Activated T-helper 1 cell treated with Interleukin-2 at 50 U/mL for 16 hours (primary cell): Measurements from ENCODE around the gene ZNF74.
"Not testable (repeated sequence)": the region's sequence is repeated elsewhere in the genome, so short reads cannot be mapped to it uniquely, and the experiment has no call there.

Source experiments
- DNase-seq: peaks from one replicate; pipeline ENCODE4 v3.0.0-alpha.2; 2020; ENCODE audit warnings: low read depth

Gene ZNF74

DNA sequence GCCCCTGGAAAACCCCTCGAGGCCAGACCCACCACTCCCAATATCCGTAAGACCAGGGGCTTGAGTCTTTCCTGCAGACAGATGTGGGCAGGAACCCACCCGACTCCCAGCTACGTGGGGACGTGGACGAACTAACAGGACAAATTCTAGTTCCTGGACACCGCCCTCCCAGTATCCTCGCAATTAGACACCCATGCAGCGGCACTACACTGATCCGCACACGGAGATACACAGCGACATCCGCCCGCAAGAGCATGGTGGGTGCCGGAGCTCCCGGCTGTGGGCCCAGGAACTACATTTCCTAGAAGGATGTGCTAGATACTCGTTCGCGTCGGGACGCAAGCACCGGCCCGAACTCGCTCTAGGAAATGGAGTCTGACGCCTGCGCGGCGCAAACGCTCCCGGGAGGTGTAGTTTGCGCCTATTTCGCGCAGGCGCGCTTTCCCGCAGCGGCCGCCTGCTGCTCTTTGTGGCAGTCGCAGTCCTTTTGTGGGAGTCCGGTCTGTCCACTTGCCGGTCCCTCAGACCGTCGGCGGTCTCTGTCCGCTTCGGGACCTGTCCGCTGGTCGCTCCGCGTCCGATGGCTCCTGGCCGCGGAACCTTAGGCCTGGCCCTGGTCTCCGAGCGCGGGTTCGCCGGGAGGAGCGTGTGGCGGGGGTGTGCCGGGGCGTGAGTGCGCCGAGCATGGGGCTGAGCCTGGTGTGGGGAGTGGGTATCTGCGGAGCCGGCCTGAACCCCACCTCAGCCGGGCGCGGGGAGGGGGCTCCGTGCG lies at the start of gene ZNF74:
TSS of gene ZNF74 (plus strand) at position 447 of the 772 bp plus-strand sequence. CDS start 478 bp downstream, outside the sequence.
- DNase-seq, result peak; percentile 80

DNA sequence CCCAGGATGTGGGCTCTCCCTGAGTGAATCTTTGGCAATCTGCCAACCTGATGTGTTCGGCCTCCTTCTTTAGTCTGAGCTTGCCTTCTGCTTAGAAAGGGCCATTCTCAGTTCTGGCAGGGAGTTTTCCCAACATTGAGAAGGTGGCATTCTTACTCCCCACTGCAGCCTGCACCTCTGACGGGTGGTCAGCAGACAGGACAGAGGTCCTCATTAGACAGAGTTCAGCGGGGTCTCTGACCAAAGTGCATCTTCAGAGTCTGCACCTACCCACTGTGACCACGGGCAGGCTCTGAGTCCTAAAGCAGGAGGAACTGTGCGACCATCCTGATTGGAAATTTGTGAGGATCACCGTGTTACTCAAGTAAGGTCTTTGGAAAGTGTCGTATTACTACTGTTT lies 47.4 kb upstream of the ZNF74 start:
- DNase-seq, result not testable (repeated sequence)

DNA sequence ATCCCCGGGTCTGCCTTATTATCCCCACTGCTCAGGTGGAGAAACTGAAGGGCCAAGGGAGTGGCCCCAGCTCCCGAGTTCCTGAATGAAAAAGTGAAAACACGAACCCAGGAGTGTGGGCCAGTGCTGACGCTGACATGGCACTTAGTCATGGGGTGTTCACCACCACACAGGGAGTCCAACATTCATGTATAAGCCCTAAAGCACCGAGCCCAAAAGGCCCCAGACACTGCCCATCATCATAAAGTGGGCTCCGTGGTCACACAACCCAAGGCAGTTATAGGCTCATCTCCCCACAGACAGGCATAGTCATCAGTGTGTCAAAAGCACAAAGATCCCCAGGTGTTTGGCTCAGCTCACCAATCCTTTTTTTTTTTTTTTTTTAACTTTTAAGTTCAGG lies 41.4 kb upstream of the ZNF74 start:
- DNase-seq, result not testable (repeated sequence)

DNA sequence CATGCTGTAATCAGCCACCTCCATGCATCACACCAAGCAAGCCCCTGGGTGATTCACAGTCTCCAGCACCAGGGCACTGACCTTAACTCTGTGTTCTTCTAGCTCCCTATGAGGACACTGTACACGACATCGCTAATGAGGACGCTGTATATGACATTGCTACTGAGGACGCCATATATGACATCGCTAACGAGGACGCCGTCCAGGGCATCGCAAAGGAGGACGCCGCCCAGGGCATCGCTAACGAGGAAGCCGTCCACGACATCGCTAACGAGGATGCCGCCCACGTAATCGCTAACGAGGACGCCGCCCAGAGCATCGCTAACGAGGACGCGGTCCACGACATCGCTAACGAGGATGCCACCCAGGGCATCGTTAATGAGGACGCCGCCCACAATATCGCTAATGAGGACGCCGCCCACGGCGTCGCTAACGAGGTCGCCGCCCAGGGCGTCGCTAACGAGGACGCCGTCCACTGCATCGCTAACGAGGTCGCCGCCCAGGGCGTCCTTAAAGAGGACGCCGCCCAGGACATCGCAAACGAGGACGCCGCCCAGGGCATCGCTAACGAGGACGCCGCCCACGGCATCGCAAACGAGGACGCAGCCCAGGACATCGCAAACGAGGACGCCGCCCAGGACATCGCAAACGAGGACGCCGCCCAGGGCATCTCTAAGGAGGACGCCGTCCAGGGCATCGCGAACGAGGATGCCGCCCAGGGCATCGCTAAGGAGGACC lies 39.5 kb upstream of the ZNF74 start:
- no peak for DNase-seq

DNA sequence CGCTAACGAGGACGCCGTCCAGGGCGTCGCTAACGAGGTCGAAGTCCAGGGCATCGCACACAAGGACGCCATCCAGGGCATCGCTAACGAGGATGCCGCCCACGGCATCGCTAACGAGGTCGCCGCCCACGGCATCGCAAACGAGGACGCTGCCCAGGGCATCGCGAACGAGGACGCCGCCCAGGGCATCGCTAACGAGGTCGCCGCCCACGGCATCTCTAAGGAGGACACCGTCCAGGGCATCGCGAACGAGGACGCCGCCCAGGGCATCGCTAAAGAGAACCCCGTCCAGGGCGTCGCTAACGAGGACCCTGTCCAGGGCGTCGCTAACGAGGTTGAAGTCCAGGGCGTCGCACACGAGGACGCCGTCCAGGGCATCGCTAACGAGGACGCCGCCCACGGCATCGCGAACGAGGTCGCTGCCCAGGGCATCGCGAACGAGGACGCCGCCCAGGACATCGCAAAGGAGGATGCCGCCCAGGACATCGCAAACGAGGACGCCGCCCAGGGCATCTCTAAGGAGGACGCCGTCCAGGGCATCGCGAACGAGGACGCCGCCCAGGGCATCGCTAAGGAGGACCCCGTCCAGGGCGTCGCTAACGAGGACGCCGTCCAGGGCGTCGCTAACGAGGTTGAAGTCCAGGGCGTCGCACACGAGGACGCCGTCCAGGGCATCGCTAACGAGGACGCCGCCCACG lies 37.9 kb upstream of the ZNF74 start:
- DNase-seq, result not testable (repeated sequence)

DNA sequence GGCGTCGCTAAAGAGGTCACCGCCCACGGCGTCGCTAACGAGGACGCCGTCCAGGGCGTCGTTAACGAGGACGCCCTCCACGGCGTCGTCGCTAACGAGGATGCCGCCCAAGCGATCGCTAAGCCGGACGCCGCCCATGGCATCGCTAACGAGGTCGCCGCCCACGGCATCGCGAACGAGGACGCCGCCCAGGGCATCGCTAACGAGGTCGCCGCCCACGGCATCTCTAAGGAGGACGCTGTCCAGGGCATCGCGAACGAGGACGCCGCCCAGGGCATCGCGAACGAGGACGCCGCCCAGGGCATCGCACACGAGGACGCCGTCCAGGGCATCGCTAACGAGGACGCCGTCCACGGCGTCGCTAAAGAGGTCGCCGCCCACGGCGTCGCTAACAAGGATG lies 37.0 kb upstream of the ZNF74 start:
- not testable (repeated sequence) for DNase-seq

DNA sequence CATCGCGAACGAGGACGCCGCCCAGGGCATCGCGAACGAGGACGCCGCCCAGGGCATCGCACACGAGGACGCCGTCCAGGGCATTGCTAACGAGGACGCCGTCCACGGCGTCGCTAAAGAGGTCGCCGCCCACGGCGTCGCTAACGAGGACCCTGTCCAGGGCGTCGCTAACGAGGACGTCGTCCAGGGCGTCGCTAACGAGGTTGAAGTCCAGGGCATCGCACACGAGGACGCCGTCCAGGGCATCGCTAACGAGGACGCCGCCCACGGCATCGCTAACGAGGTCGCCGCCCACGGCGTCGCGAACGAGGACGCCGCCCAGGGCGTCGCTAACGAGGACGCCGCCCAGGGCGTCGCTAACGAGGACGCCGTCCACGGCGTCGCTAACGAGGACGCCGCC lies 36.0 kb upstream of the ZNF74 start:
- DNase-seq, result not testable (repeated sequence)

DNA sequence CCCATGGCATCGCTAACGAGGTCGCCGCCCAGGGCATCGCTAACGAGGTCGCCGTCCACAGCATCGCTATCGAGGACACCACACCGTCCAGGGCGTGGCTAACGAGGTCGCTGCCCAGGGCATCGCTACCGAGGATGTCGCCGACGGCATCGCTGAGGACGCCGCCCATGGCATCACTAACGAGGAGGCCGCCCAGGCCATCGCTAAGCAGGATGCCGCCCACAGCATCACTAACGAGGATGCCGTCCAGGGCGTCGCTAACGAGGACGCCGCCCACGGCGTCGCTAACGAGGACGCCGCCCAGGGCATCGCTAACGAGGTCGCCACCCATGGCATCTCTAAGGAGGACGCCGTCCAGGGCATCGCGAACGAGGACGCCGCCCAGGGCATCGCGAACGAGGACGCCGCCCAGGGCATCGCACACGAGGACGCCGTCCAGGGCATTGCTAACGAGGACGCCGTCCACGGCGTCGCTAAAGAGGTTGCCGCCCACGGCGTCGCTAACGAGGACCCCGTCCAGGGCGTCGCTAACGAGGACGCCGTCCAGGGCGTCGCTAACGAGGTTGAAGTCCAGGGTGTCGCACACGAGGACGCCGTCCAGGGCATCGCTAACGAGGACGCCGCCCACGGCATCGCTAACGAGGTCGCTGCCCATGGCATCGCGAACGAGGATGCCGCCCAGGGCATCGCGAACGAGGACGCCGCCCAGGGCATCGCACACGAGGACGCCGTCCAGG lies 35.3 kb upstream of the ZNF74 start:
- not testable (repeated sequence) for DNase-seq

DNA sequence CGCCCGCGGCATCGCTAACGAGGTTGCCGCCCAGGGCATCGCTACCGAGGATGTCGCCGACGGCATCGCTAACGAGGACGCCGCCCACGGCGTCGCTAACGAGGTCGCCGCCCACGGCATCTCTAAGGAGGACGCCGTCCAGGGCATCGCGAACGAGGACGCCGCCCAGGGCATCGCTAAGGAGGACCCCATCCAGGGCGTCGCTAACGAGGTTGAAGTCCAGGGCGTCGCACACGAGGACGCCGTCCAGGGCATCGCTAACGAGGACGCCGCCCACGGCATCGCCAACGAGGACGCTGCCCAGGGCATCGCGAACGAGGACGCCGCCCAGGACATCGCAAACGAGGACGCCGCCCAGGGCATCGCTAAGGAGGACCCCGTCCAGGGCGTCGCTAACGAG lies 33.7 kb upstream of the ZNF74 start:
- not testable (repeated sequence) for DNase-seq

DNA sequence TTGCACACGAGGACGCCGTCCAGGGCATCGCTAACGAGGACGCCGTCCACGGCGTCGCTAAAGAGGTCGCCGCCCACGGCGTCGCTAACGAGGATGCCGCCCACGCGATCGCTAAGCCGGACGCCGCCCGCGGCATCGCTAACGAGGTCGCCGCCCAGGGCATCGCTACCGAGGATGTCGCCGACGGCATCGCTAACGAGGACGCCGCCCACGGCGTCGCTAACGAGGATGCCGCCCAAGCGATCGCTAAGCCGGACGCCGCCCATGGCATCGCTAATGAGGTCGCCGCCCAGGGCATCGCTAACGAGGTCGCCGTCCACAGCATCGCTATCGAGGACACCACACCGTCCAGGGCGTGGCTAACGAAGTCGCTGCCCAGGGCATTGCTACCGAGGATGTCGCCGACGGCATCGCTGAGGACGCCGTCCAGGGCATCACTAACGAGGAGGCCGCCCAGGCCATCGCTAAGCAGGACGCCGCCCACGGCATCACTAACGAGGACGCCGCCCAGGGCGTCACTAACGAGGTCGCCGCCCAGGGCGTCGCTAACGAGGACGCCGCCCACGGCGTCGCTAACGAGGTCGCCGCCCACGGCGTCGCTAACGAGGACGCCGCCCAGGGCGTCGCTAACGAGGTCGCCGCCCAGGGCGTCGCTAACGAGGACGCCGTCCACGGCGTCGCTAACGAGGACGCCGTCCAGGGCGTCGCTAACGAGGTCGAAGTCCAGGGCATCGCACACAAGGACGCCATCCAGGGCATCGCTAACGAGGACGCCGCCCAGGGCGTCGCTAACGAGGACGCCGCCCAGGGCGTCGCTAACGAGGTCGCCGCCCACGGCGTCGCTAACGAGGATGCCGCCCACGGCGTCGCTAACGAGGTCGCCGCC lies 32.8 kb upstream of the ZNF74 start:
- not testable (repeated sequence) for DNase-seq

DNA sequence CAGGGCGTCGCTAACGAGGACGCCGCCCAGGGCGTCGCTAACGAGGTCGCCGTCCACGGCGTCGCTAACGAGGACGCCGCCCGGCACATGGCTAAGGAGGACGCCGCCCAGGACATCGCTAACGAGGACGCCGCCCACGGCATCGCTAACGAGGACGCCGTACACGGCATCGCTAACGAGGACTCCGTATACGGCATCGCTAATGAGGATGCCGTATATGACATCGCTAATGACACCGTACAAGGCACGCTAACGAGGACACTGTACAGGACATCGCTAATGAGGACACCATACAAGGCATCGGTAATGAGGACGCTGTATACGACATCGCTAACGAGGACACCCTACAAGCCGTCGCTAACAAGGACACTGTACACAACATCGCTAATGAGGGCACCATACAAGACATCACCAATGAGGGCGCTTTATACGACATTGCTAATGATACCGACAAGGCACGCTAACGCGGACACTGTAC lies 32.2 kb upstream of the ZNF74 start:
- not testable (repeated sequence) for DNase-seq

DNA sequence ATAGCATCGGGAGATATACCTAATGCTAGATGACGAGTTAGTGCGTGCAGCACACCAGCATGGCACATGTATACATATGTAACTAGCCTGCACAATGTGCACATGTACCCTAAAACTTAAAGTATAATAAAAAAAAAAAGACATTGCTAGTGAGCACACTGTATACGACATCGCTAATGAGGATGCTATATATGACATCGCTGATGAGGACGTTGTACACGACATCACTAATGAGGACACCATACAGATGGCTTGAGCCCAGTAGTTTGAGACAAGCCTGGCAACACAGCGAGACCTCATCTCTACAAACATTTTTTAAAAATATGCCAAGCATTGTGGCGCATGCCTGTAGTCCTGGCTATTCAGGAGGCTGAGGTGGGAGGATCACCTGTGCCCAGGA lies 31.5 kb upstream of the ZNF74 start:
- not testable (repeated sequence) for DNase-seq

DNA sequence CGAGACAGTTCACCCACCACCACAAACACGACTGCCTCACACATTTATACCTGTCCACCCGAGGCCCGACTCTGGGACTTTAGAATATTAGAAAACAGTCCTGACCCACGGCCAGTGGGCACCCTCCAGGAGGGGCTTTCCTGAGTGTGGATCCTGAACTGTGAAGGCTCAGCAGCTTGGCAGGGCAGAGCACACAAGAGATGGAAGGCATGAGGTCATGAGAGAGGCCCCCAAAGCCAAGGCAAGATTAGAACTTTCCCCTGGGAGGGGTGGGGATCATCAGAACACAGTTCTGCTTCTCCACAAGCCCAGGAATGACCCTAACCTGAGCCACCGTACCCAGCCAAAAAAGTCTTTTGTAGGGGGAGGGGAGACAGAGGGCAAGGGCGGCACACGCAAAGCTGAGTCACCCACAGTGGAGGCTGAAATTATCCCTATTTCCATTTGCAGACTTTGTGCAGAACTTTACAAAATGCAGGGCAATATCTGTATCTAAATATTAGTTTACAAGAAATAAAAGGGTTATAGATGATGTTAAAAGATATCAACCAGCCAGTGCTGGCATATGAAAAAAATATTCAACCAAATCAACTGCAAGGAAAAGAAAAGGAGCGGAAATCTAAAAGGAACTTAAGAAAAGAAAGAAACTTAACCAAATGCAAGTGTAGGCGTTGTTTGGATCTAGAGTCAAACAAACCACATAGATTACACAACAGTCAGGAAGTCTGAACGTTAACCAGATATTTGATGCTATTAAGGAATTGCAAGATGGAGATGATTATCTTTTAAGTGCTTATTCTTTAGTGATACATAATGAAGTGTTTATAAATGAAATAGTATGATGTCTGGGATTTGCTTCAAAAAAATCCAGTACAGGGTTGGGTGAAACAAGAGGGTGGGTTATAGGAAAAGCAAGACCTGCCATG lies 29.4 kb upstream of the ZNF74 start:
- not testable (repeated sequence) for DNase-seq

DNA sequence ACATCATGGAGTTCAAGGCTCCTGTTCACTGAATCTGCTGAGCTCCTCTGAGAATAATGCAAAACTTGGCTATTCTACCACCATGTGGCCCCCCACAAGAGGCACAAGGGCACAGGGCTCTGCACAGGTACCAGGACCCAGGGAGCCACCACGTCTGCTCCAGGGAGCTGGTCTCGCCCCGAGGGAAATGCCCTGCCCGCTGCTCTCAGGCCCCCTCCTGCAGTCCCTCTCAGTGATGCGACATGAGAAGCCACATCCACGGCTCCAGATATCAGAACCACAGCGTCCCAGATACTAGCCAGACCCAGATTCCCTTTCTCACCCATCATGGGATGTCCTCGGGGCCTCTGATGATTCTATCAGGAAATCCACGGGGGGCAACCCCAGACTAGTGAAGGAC lies 27.1 kb upstream of the ZNF74 start:
- not testable (repeated sequence) for DNase-seq

DNA sequence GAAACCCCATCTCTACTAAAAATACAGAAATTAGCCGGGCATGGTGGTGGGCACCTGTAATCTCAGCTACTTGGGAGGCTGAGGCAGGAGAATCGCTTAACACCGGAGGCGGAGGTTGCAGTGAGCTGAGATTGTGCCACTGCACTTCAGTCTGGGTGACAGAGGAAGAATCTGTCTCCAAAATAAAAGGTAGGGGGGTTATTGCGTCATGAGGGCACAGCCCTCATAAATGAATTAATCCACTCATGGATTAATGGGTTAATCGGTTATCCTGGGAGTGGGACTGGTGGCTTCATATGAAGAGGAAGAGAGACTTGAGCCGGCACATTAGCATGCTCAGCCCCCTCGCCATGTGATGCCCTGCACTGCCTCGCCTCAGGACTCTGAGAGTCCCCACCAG lies 25.1 kb upstream of the ZNF74 start:
- DNase-seq, result not testable (repeated sequence)

DNA sequence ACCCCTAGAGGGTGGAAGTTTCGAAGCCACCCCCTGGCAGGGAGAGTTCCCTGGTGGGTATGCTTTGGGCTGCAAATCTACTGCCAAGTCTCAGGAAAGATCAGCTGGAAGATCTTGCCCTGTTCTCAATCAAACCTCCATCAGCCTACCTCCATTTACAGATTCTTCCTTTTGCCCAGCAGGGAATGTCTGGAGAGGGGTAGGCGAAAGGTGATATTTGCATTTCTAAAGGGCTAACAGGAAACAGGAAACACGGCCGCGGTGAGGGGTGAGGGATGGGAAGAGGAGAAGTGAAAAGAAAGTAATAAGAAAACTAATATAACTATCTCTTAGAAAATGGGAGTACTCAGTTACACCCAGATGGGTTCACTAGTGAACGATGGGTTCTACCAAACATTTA lies 22.3 kb upstream of the ZNF74 start:
- DNase-seq, result not testable (repeated sequence)

DNA sequence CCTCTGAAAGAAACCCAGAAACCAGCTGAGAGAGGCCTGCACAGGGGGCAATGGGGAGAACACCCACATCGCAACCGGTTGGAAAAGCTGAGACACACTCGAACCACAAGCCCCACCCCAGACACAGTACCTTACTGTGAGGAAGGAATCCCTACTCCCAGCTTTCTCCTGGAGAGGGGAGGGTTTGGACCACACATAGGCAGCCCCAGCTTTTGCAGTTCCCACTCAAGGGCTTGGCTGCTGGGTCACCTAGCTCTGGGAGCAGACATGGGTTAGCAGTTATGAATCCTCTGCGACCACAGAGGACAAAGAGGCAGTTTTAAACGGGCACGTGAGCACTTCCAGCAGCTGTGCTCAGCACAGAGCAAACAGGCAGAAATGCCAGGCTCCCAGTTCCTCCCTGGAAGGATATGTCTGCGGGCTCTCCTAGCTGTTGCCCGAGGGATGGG lies 21.5 kb upstream of the ZNF74 start:
- not testable (repeated sequence) for DNase-seq

DNA sequence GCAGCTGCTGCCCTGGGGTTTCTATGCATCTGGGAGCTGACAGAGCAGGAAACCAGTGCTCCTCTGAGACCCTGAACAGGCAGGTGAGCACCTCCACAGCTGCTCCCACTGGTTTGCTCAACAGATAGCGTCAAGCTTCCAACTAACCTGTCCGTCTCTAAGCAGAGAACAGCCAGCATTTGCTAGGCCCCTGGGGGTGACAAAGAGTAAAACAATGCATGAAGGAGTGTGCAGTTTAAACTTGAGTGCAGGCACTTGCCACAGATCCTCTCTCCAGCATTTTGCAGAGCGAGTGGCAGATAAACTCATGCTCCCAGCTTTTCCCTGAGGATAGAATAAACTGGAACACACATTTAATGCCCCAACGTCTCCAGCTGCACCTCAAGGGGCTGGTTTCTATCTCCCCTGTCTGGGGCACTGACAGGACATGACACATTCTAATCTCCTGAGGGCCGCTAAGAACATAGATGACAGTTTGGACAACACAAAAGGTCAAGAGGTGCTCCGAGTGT lies 20.7 kb upstream of the ZNF74 start:
- not testable (repeated sequence) for DNase-seq

DNA sequence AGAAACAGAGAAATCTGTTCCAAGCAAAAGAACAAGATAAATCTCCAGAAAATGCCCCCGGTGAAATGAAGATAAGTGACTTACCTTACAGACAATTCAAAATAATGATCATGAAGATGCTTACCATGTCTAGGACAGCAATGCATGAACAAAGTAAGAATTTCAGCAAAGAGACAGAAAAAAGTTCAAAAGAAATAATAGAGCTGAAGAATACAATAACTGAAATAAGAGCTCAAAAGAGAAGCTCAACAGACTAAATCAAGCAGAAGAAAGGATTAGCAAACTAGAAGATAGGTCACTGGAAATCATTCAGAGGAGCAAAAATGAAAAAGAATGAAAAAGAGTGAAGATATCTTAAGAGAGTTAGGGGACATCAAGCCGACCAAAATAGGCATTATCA lies 19.8 kb upstream of the ZNF74 start:
- not testable (repeated sequence) for DNase-seq
